ENCODE results near the gene ZFAND3.

DNA sequence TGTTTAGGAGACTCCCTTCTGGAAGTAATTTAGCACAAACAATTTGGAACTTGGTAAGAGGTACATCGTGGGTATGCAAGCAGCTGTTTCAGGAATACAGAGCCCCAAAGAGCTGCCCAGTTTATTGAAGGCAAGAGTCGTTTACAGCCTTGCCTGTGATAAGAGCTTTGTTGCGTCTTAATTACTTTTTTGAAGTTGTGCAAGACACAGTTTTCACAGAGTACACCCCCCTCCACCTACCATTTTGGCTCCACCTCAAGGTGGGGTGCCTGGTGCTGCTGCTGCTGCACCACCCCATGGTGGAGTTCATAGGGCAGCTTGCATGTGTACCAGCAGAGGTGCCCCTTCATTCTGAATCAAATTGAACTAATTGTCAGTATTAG lies 296.1 kb downstream of the ZFAND3 start:
- TF ChIP-seq, protein P1, sequence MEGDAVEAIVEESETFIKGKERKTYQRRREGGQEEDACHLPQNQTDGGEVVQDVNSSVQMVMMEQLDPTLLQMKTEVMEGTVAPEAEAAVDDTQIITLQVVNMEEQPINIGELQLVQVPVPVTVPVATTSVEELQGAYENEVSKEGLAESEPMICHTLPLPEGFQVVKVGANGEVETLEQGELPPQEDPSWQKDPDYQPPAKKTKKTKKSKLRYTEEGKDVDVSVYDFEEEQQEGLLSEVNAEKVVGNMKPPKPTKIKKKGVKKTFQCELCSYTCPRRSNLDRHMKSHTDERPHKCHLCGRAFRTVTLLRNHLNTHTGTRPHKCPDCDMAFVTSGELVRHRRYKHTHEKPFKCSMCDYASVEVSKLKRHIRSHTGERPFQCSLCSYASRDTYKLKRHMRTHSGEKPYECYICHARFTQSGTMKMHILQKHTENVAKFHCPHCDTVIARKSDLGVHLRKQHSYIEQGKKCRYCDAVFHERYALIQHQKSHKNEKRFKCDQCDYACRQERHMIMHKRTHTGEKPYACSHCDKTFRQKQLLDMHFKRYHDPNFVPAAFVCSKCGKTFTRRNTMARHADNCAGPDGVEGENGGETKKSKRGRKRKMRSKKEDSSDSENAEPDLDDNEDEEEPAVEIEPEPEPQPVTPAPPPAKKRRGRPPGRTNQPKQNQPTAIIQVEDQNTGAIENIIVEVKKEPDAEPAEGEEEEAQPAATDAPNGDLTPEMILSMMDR (conservative IDR thresholded peaks at IDR 0.05; ENCODE audit: low read depth, low read length), result no peak
- TF ChIP-seq EZH2 (IDR thresholded peaks at IDR 0.05; ENCODE audit: borderline replicate concordance, low read depth, low read length, poor library complexity, severe bottlenecking), result no peak
